Fibroblast of peridontal ligament (primary cell): ENCODE data around the gene SEC11A.
"Not testable (repeated sequence)": the region's sequence is repeated elsewhere in the genome, so short reads cannot be mapped to it uniquely, and the experiment has no call there.

Experiments used
- DNase-seq: peaks from one replicate; pipeline ENCODE4 v3.0.0-alpha.2; 2010; ENCODE audit errors: extremely low read depth

Gene SEC11A

GRCh38 chr15:84642640-84643039 is 73.3 kb downstream of the SEC11A start:
- not testable (repeated sequence) for DNase-seq

GRCh38 chr15:84641871-84642270 is 74.1 kb downstream of the SEC11A start:
- not testable (repeated sequence) for DNase-seq

DNA sequence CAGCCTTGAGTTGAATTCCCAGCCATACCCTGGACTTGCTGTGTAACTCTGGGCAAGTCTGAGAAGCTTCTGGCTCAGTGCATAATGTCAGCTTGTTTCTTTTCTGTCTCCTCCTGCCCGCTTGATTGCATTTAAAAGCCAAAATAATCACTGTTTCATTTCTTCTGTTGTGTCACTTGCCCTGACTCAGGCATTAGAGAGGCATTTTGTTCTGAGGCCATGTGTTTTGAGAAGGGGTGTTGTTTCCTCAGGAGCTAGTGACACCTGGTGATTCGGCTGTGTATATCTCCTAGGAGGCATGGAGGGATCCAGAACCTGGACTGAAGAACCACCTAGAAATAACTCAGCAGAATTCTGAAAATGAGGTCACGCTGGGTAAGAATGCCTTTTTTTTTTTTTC is 77.8 kb downstream of the SEC11A start:
- peak; percentile 19 for DNase-seq

GRCh38 chr15:84634228-84634837 is 81.6 kb downstream of the SEC11A start:
- DNase-seq, result peak; percentile 22

- DNase-seq, result peak; percentile 57
These were observed 82.4 kb downstream of the SEC11A start for GRCh38 chr15:84633311-84634227.

GRCh38 chr15:84631706-84632272 is 84.2 kb downstream of the SEC11A start:
- no peak for DNase-seq

GRCh38 chr15:84629033-84629432 is 86.9 kb downstream of the SEC11A start:
- DNase-seq, result no peak

- DNase-seq, result no peak
These were observed 90.8 kb downstream of the SEC11A start for GRCh38 chr15:84625123-84625522.

GRCh38 chr15:84624359-84624758 is 91.6 kb downstream of the SEC11A start:
- DNase-seq, result no peak

- no peak for DNase-seq
These were observed 94.5 kb downstream of the SEC11A start for GRCh38 chr15:84621358-84621979.

DNA sequence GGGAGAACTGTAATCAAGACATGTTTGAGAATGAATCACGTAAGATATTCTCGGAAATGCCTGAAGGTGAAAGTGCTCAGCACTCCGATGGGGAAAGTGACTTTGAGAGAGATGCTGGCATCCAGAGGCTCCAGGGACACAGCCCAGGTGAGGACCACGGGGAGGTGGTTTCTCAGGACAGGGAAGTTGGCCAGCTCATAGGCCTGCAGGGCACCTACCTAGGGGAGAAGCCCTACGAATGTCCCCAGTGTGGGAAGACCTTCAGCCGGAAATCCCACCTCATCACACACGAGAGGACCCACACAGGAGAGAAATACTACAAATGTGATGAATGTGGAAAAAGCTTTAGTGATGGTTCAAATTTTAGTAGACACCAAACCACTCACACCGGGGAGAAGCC is 95.3 kb downstream of the SEC11A start:
- no peak for DNase-seq
